ENCODE results near the gene GNAQ. TPM values are rescaled to one million over a fixed set of nuclear protein-coding genes. Genes with fewer than 3 reads are reported as not detected.

The GNAQ gene
- total RNA-seq, 4 donors from 2014 or later = 64.0 to 80.4 (median 69.2) TPM

GRCh38 chr9:77854258-77854915, 177.2 kb downstream of the GNAQ start:
- no peaks in the 10 kb centered on the region for H3K36me3 ChIP-seq
- intact Hi-C loops (cut with DNase I) = loop anchor here (10.0 kb wide), 1 partner anchor 210 kb away; the partner anchor contains the start of gene GNA14
- 74% methylated on average over 4 of the region's 4 CpGs for WGBS
- H3K27ac ChIP-seq (replicated peaks in 1 of 4) = no peak overlapping the region
- no peaks in the 10 kb centered on the region for H3K27me3 ChIP-seq
- peaks cover 13 to 70% (median 46%) of the 10 kb centered on the region in 4 donors for H3K4me1 ChIP-seq
- TF ChIP-seq CTCF (IDR thresholded peaks at IDR 0.05) (no peak), EP300 (IDR thresholded peaks at IDR 0.05) (no peak), POLR2AphosphoS5 (IDR thresholded peaks at IDR 0.05) (no peak), POLR2A (IDR thresholded peaks at IDR 0.05; ENCODE audit: low read depth) (no peak)
- no peaks in the 10 kb centered on the region for H3K9me3 ChIP-seq
- H3K4me3 ChIP-seq = no peak overlapping the region
- no peak for DNase-seq (ENCODE audit: extremely low spot score)

- Histone ChIP-seq H3K27me3 (no peaks in the 10 kb centered on the region), H3K27ac (replicated peaks in 1 of 4) (no peak overlapping the region), H3K4me3 (no peak overlapping the region), H3K36me3 (no peaks in the 10 kb centered on the region), H3K4me1 (peaks cover 18 to 73% (median 53%) of the 10 kb centered on the region in 4 donors), H3K9me3 (no peaks in the 10 kb centered on the region)
- intact Hi-C loops (cut with DNase I) = loop anchor here (10.0 kb wide), 1 partner anchor 209 kb away; the partner anchor contains the start of gene GNA14
- WGBS = 79% methylated on average over 3 of the region's 3 CpGs
- TF ChIP-seq EP300 (IDR thresholded peaks at IDR 0.05) = no peak
- TF ChIP-seq POLR2AphosphoS5 (IDR thresholded peaks at IDR 0.05) = no peak
- no peak for TF ChIP-seq CTCF (IDR thresholded peaks at IDR 0.05)
- TF ChIP-seq POLR2A (IDR thresholded peaks at IDR 0.05; ENCODE audit: low read depth) = no peak
- no peak for DNase-seq (ENCODE audit: extremely low spot score)
Measured at GRCh38 chr9:77853716-77854115, 177.9 kb downstream of the GNAQ start.

- H3K36me3 ChIP-seq = no peaks in the 10 kb centered on the region
- peak overlapping the region; percentile 13 to 62 (median 30) for H3K27ac ChIP-seq (replicated peaks in 1 of 4)
- no peaks in the 10 kb centered on the region for H3K27me3 ChIP-seq
- 57% methylated on average over 3 of the region's 3 CpGs for WGBS
- H3K9me3 ChIP-seq = no peaks in the 10 kb centered on the region
- intact Hi-C loops (cut with DNase I) = loop anchor here (10.0 kb wide), 1 partner anchor 207 kb away; the partner anchor contains the start of gene GNA14
- DNase-seq (ENCODE audit: extremely low spot score) = no peak
- no peak for TF ChIP-seq EP300 (IDR thresholded peaks at IDR 0.05)
- no peak for TF ChIP-seq POLR2AphosphoS5 (IDR thresholded peaks at IDR 0.05)
- no peak for TF ChIP-seq CTCF (IDR thresholded peaks at IDR 0.05)
- no peak for TF ChIP-seq POLR2A (IDR thresholded peaks at IDR 0.05; ENCODE audit: low read depth)
- peaks cover 31 to 73% (median 64%) of the 10 kb centered on the region in 4 donors for H3K4me1 ChIP-seq
- no peak overlapping the region for H3K4me3 ChIP-seq
Measured at GRCh38 chr9:77851882-77852595, 179.6 kb downstream of the GNAQ start.

GRCh38 chr9:77848897-77849296, 182.7 kb downstream of the GNAQ start:
- DNase-seq (ENCODE audit: extremely low spot score) = peak; percentile 93
- H3K4me1 ChIP-seq = peaks cover 45 to 78% (median 74%) of the 10 kb centered on the region in 4 donors
- no peaks in the 10 kb centered on the region for H3K27me3 ChIP-seq
- no peaks in the 10 kb centered on the region for H3K36me3 ChIP-seq
- WGBS = 51% methylated on average over 6 of the region's 6 CpGs
- H3K4me3 ChIP-seq = no peak overlapping the region
- TF ChIP-seq POLR2AphosphoS5 (IDR thresholded peaks at IDR 0.05) (peak; percentile 75 to 86), EP300 (IDR thresholded peaks at IDR 0.05) (no peak)
- intact Hi-C loops (cut with DNase I) = no loop called here
- peak overlapping the region; percentile 59 to 79 (median 73) for H3K27ac ChIP-seq (replicated peaks in 1 of 4)
- no peaks in the 10 kb centered on the region for H3K9me3 ChIP-seq

- H3K36me3 ChIP-seq = no peaks in the 10 kb centered on the region
- TF ChIP-seq POLR2AphosphoS5 (IDR thresholded peaks at IDR 0.05) (no peak), CTCF (IDR thresholded peaks at IDR 0.05) (no peak), EP300 (IDR thresholded peaks at IDR 0.05) (no peak), POLR2A (IDR thresholded peaks at IDR 0.05; ENCODE audit: low read depth) (no peak)
- no peaks in the 10 kb centered on the region for H3K9me3 ChIP-seq
- intact Hi-C loops (cut with DNase I) = no loop called here
- no peak for DNase-seq (ENCODE audit: extremely low spot score)
- H3K27me3 ChIP-seq = no peaks in the 10 kb centered on the region
- WGBS = 78% methylated on average over 2 of the region's 2 CpGs
- H3K4me1 ChIP-seq = peaks cover 45 to 75% (median 74%) of the 10 kb centered on the region in 4 donors
- H3K4me3 ChIP-seq = no peak overlapping the region
- H3K27ac ChIP-seq (replicated peaks in 1 of 4) = peak overlapping the region; percentile 59 to 79 (median 73)
Measured at GRCh38 chr9:77848404-77848803, 183.2 kb downstream of the GNAQ start.
